Activated CD4-positive, alpha-beta T cell treated with anti-CD3 and anti-CD28 coated beads, Interleukin-2, amount 10 ng/mL, durations not matched to agents 7 days and 5 days (primary cell): ENCODE results near the gene COL5A1. TPM values are rescaled to one million over a fixed set of nuclear protein-coding genes. Genes with fewer than 3 reads are reported as not detected.

Experiments
- CTCF ChIA-PET: fragments of 350-600 bp; sonication (Branson Sonifier 250); formaldehyde crosslinking; loops from one replicate; lab custom pipeline; 2021; ENCODE audit warnings: antibody characterized with exemption; lab: Charles Lee
- POLR2A ChIA-PET: fragments of 350-600 bp; sonication (Branson Sonifier 250); formaldehyde crosslinking; loops from one replicate; lab custom pipeline; 2021; ENCODE audit warnings: antibody characterized with exemption; lab: Charles Lee
- DNase-seq: peaks from one replicate; pipeline ENCODE4 v3.0.0-alpha.2; 2020
- H3K27ac Mint-ChIP-seq: one replicate; pipeline ENCODE4 v1.8.0; 2021; ENCODE audit warnings: mild to moderate bottlenecking, moderate library complexity, mixed read lengths
- H3K27me3 Mint-ChIP-seq: one replicate; pipeline ENCODE4 v1.8.0; 2021; ENCODE audit warnings: mixed read lengths
- H3K36me3 Mint-ChIP-seq: one replicate; pipeline ENCODE4 v1.8.0; 2021; ENCODE audit warnings: low read depth, mixed read lengths
- H3K4me1 Mint-ChIP-seq: one replicate; pipeline ENCODE4 v1.8.0; 2021; ENCODE audit warnings: mixed read lengths
- H3K4me3 Mint-ChIP-seq: one replicate; pipeline ENCODE4 v1.8.0; 2021; ENCODE audit warnings: mild to moderate bottlenecking, moderate library complexity, mixed read lengths
- H3K9me3 Mint-ChIP-seq: one replicate; pipeline ENCODE4 v1.8.0; 2021; ENCODE audit warnings: mixed read lengths
- total RNA-seq, 2 experiments: library from RNA; stranded (reverse); gene quantifications; one replicate each; pipeline ENCODE4 v1.2.3, GENCODE V29; 2021

The COL5A1 gene
- total RNA-seq, 2 experiments from 2014 or later = 0.15 to 0.30 TPM

- no peak overlapping the region for H3K4me3 Mint-ChIP-seq
- H3K9me3 Mint-ChIP-seq = no peaks in the 10 kb centered on the region
- no peaks in the 10 kb centered on the region for H3K4me1 Mint-ChIP-seq
- no peak for DNase-seq
- ChIA-PET POLR2A (no interaction called here), CTCF (interaction anchor here (0.7 kb wide), 1 partner anchor 866 kb away, joined by 3 read pairs; no protein-coding TSS in a partner anchor)
- no peak overlapping the region for H3K27ac Mint-ChIP-seq
- no peaks in the 10 kb centered on the region for H3K36me3 Mint-ChIP-seq
- no peaks in the 10 kb centered on the region for H3K27me3 Mint-ChIP-seq
These were observed 11.8 kb downstream of the COL5A1 start for GRCh38 chr9:134653259-134654009.

- H3K27me3 Mint-ChIP-seq = no peaks in the 10 kb centered on the region
- no peaks in the 10 kb centered on the region for H3K4me1 Mint-ChIP-seq
- H3K9me3 Mint-ChIP-seq = peaks cover under 1% of the 10 kb centered on the region
- POLR2A ChIA-PET = no interaction called here
- H3K36me3 Mint-ChIP-seq = no peaks in the 10 kb centered on the region
- H3K27ac Mint-ChIP-seq = no peak overlapping the region
- CTCF ChIA-PET = no interaction called here
- H3K4me3 Mint-ChIP-seq = no peak overlapping the region
- DNase-seq = no peak
These were observed 13.5 kb downstream of the COL5A1 start for GRCh38 chr9:134655101-134655500.

GRCh38 chr9:134655586-134656333 lies 14.2 kb downstream of the COL5A1 start:
- no peaks in the 10 kb centered on the region for H3K4me1 Mint-ChIP-seq
- ChIA-PET POLR2A (no interaction called here), CTCF (no interaction called here)
- no peak overlapping the region for H3K27ac Mint-ChIP-seq
- no peak for DNase-seq
- no peaks in the 10 kb centered on the region for H3K36me3 Mint-ChIP-seq
- peaks cover 6% of the 10 kb centered on the region for H3K9me3 Mint-ChIP-seq
- no peak overlapping the region for H3K4me3 Mint-ChIP-seq
- H3K27me3 Mint-ChIP-seq = no peaks in the 10 kb centered on the region

GRCh38 chr9:134656334-134657006 lies 14.9 kb downstream of the COL5A1 start:
- Mint-ChIP-seq H3K27ac (no peak overlapping the region), H3K27me3 (no peaks in the 10 kb centered on the region), H3K9me3 (peaks cover 8% of the 10 kb centered on the region), H3K4me1 (no peaks in the 10 kb centered on the region), H3K36me3 (no peaks in the 10 kb centered on the region), H3K4me3 (no peak overlapping the region)
- ChIA-PET POLR2A (no interaction called here), CTCF (no interaction called here)
- DNase-seq = no peak

GRCh38 chr9:134657666-134658377 lies 16.2 kb downstream of the COL5A1 start:
- no peak for DNase-seq
- no peaks in the 10 kb centered on the region for H3K27me3 Mint-ChIP-seq
- ChIA-PET CTCF (no interaction called here), POLR2A (no interaction called here)
- H3K27ac Mint-ChIP-seq = no peak overlapping the region
- H3K4me1 Mint-ChIP-seq = no peaks in the 10 kb centered on the region
- no peaks in the 10 kb centered on the region for H3K36me3 Mint-ChIP-seq
- H3K4me3 Mint-ChIP-seq = no peak overlapping the region
- peaks cover 12% of the 10 kb centered on the region for H3K9me3 Mint-ChIP-seq

- CTCF ChIA-PET = no interaction called here
- Mint-ChIP-seq H3K9me3 (peaks cover 12% of the 10 kb centered on the region), H3K36me3 (no peaks in the 10 kb centered on the region), H3K27ac (no peak overlapping the region), H3K27me3 (no peaks in the 10 kb centered on the region), H3K4me1 (no peaks in the 10 kb centered on the region), H3K4me3 (no peak overlapping the region)
- POLR2A ChIA-PET = no interaction called here
- DNase-seq = no peak
These were observed 16.9 kb downstream of the COL5A1 start for GRCh38 chr9:134658378-134658955.

- no peak for DNase-seq
- H3K4me3 Mint-ChIP-seq = no peak overlapping the region
- no peaks in the 10 kb centered on the region for H3K4me1 Mint-ChIP-seq
- CTCF ChIA-PET = no interaction called here
- H3K36me3 Mint-ChIP-seq = no peaks in the 10 kb centered on the region
- H3K27me3 Mint-ChIP-seq = no peaks in the 10 kb centered on the region
- H3K9me3 Mint-ChIP-seq = peaks cover 12% of the 10 kb centered on the region
- POLR2A ChIA-PET = no interaction called here
- H3K27ac Mint-ChIP-seq = no peak overlapping the region
These were observed 18.1 kb downstream of the COL5A1 start for GRCh38 chr9:134659688-134660131.

- POLR2A ChIA-PET = no interaction called here
- no peaks in the 10 kb centered on the region for H3K4me1 Mint-ChIP-seq
- peak; percentile 12 for DNase-seq
- CTCF ChIA-PET = interaction anchor here (0.6 kb wide), 1 partner anchor 159 kb away, joined by 3 read pairs; no protein-coding TSS in a partner anchor
- no peak overlapping the region for H3K4me3 Mint-ChIP-seq
- H3K9me3 Mint-ChIP-seq = peaks cover 12% of the 10 kb centered on the region
- H3K36me3 Mint-ChIP-seq = no peaks in the 10 kb centered on the region
- H3K27ac Mint-ChIP-seq = no peak overlapping the region
- no peaks in the 10 kb centered on the region for H3K27me3 Mint-ChIP-seq
These were observed 18.8 kb downstream of the COL5A1 start for GRCh38 chr9:134660407-134660806.

GRCh38 chr9:134661299-134661698 lies 19.7 kb downstream of the COL5A1 start:
- CTCF ChIA-PET = no interaction called here
- no peak for DNase-seq
- Mint-ChIP-seq H3K4me1 (no peaks in the 10 kb centered on the region), H3K36me3 (no peaks in the 10 kb centered on the region), H3K27ac (no peak overlapping the region), H3K4me3 (no peak overlapping the region), H3K9me3 (peaks cover 12% of the 10 kb centered on the region), H3K27me3 (no peaks in the 10 kb centered on the region)
- POLR2A ChIA-PET = no interaction called here

GRCh38 chr9:134661791-134662142 lies 20.2 kb downstream of the COL5A1 start:
- no peak for DNase-seq
- CTCF ChIA-PET = no interaction called here

GRCh38 chr9:134662143-134662876 lies 20.7 kb downstream of the COL5A1 start:
- no peak for DNase-seq
- peaks cover 12% of the 10 kb centered on the region for H3K9me3 Mint-ChIP-seq
- CTCF ChIA-PET = no interaction called here
- H3K27ac Mint-ChIP-seq = no peak overlapping the region
- no peaks in the 10 kb centered on the region for H3K27me3 Mint-ChIP-seq
- no peaks in the 10 kb centered on the region for H3K36me3 Mint-ChIP-seq
- no peaks in the 10 kb centered on the region for H3K4me1 Mint-ChIP-seq
- POLR2A ChIA-PET = interaction anchor here (0.6 kb wide), 1 partner anchor 15 kb away, joined by 4 read pairs; no protein-coding TSS in a partner anchor
- H3K4me3 Mint-ChIP-seq = no peak overlapping the region

More at GRCh38 chr9:134661791-134662142, 20.2 kb downstream of the COL5A1 start:
- Mint-ChIP-seq H3K36me3 (no peaks in the 10 kb centered on the region), H3K27me3 (no peaks in the 10 kb centered on the region), H3K4me1 (no peaks in the 10 kb centered on the region), H3K27ac (no peak overlapping the region), H3K4me3 (no peak overlapping the region), H3K9me3 (peaks cover 12% of the 10 kb centered on the region)
- POLR2A ChIA-PET = no interaction called here

- Mint-ChIP-seq H3K27me3 (no peaks in the 10 kb centered on the region), H3K36me3 (no peaks in the 10 kb centered on the region), H3K4me1 (no peaks in the 10 kb centered on the region), H3K27ac (no peak overlapping the region), H3K9me3 (peaks cover 12% of the 10 kb centered on the region), H3K4me3 (no peak overlapping the region)
- DNase-seq = no peak
- CTCF ChIA-PET = no interaction called here
- POLR2A ChIA-PET = no interaction called here
These were observed 21.5 kb downstream of the COL5A1 start for GRCh38 chr9:134663084-134663483.
